Gastroesophageal sphincter (tissue), 4 donors: ENCODE data around the gene PDCD1. TPM values are rescaled to one million over a fixed set of nuclear protein-coding genes. Genes with fewer than 3 reads are reported as not detected.

Source experiments
- ATAC-seq: fragments of 150-250 bp; one replicate; pipeline ENCODE4 v1.9.1; 2016; ENCODE audit warnings: mild to moderate bottlenecking, moderate library complexity
- H3K27ac ChIP-seq, 4 donors: fragments of 200-600 bp; sonication (generic) in 3 of 4; 1 replicate in 3 of 4; 2 replicates in 1 of 4; pipeline ENCODE4 v1.5.1; 2016 to 2019
- H3K27me3 ChIP-seq: fragments of 200-600 bp; sonication (generic); one replicate; pipeline ENCODE4 v1.5.1; 2019
- H3K36me3 ChIP-seq, 2 donors: fragments of 200-600 bp; sonication (generic); one replicate each; pipeline ENCODE4 v1.5.1; 2019; ENCODE audit warnings: control low read depth in 1 of 2
- H3K4me1 ChIP-seq, 3 donors: fragments of 200-600 bp; sonication (generic); 1 replicate in 2 of 3; 2 replicates in 1 of 3; pipeline ENCODE4 v1.5.1; 2016 to 2019; ENCODE audit warnings: control low read depth in 2 of 3
- H3K4me3 ChIP-seq, 2 donors: fragments of 200-600 bp; sonication (generic); one replicate each; pipeline ENCODE4 v1.5.1; 2019; ENCODE audit warnings: mild to moderate bottlenecking in 1 of 2, moderate library complexity in 1 of 2
- H3K9me3 ChIP-seq, 3 donors: fragments of 200-600 bp; sonication (generic); one replicate each; pipeline ENCODE4 v1.5.1; 2017 to 2019; ENCODE audit warnings: control low read depth in 2 of 3
- EP300 ChIP-seq: sonication (generic); formaldehyde crosslinking; IDR thresholded peaks from one replicate; pipeline ENCODE4 v1.6.1; 2017; ENCODE audit warnings: antibody characterized with exemption, mild to moderate bottlenecking
- POLR2A ChIP-seq, 2 donors: fragments of 450-650 bp; IDR thresholded peaks; one replicate each; pipeline ENCODE4 v1.6.1; 2017; ENCODE audit warnings: antibody characterized with exemption in 2 of 2, mild to moderate bottlenecking in 2 of 2, moderate library complexity in 1 of 2
- POLR2AphosphoS5 ChIP-seq: sonication (generic); formaldehyde crosslinking; IDR thresholded peaks from one replicate; pipeline ENCODE4 v1.6.1; 2017; ENCODE audit warnings: antibody characterized with exemption
- WGBS, 2 donors: methylation state at CpG; one replicate each; pipeline ENCODE4 v1.1.5; 2018; ENCODE audit warnings: low coverage in 1 of 2; 5-methylcytosine and 5-hydroxymethylcytosine counted together
- total RNA-seq, 4 donors: library from RNA; depleted of rRNA; stranded (reverse); fragments of >200 nt; gene quantifications; one replicate each; pipeline ENCODE4 v1.1.0, GENCODE V29; 2016
- TF ChIP-seq, protein P1 (sequence below), 4 experiments: fragments of 200-600 bp in 2 of 4; fragments of 450-650 bp in 2 of 4; sonication (generic) in 1 of 4; IDR thresholded peaks; one replicate each; pipeline ENCODE4 v1.5.1; 2017 to 2019; ENCODE audit warnings: antibody characterized with exemption in 4 of 4, mild to moderate bottlenecking in 2 of 4, moderate library complexity in 2 of 4

The PDCD1 gene
- total RNA-seq, 4 donors from 2014 or later, result 0.19 to 0.54 TPM; not detected in 2

GRCh38 chr2:241870611-241871537, 12.2 kb upstream of the PDCD1 start:
- no peaks in the 10 kb centered on the region for H3K9me3 ChIP-seq
- H3K27ac ChIP-seq, result no peak overlapping the region
- TF ChIP-seq POLR2A (IDR thresholded peaks at IDR 0.05), result no peak
- no peak for TF ChIP-seq POLR2AphosphoS5
- no peak for TF ChIP-seq EP300
- TF ChIP-seq, protein P1, sequence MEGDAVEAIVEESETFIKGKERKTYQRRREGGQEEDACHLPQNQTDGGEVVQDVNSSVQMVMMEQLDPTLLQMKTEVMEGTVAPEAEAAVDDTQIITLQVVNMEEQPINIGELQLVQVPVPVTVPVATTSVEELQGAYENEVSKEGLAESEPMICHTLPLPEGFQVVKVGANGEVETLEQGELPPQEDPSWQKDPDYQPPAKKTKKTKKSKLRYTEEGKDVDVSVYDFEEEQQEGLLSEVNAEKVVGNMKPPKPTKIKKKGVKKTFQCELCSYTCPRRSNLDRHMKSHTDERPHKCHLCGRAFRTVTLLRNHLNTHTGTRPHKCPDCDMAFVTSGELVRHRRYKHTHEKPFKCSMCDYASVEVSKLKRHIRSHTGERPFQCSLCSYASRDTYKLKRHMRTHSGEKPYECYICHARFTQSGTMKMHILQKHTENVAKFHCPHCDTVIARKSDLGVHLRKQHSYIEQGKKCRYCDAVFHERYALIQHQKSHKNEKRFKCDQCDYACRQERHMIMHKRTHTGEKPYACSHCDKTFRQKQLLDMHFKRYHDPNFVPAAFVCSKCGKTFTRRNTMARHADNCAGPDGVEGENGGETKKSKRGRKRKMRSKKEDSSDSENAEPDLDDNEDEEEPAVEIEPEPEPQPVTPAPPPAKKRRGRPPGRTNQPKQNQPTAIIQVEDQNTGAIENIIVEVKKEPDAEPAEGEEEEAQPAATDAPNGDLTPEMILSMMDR (IDR thresholded peaks at IDR 0.05), result no peak
- H3K4me3 ChIP-seq, result no peak overlapping the region
- H3K36me3 ChIP-seq, result no peaks in the 10 kb centered on the region
- ATAC-seq, result no peak
- peaks cover 77% of the 10 kb centered on the region for H3K27me3 ChIP-seq
- 73 to 80% methylated on average over 3 to 6 of the region's 28 CpGs for WGBS, 2 donors
- peaks cover 0 to 11% (median 0%) of the 10 kb centered on the region in 3 donors for H3K4me1 ChIP-seq

DNA sequence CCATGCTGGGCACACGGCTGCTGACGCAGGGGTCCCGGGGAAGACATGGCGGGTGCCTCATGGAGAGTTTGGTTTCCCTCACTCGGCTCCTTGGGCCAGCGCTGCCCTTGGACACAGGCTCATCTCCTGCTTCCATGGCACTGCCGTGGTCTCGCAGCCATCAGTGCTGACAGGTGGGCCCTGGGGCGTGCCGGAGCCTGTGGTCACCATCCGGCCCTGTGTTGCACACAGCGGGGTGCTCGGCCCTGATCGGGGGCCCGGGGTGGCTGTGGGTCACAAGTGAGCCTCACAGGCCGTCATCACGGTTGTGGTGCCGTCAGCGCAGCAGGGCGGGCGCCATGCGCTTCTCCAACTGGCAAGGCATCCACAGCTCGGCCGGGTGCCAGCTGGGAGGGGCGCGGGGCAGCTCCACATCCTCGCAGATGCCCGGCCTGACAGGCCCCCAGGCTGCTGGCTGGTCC, 11.4 kb upstream of the PDCD1 start:
- H3K27me3 ChIP-seq, result peaks cover 85% of the 10 kb centered on the region
- no peak overlapping the region for H3K4me3 ChIP-seq
- peaks cover 0 to 11% (median 0%) of the 10 kb centered on the region in 3 donors for H3K4me1 ChIP-seq
- H3K36me3 ChIP-seq, result no peaks in the 10 kb centered on the region
- no peak for ATAC-seq
- H3K9me3 ChIP-seq, result no peaks in the 10 kb centered on the region
- 80% methylated on average over 1 of the region's 28 CpGs; no CpG with 5 or more reads in 1 of the 2 donors for WGBS, 2 donors
- no peak overlapping the region for H3K27ac ChIP-seq
- TF ChIP-seq POLR2A (IDR thresholded peaks at IDR 0.05) (no peak), POLR2AphosphoS5 (no peak), EP300 (no peak)
- TF ChIP-seq, protein P1 (IDR thresholded peaks at IDR 0.05), result no peak

GRCh38 chr2:241869087-241869961, 10.6 kb upstream of the PDCD1 start, which contains the start of gene RTP5:
Gene RTP5, plus strand, starts transcription at chr2:241869729. Its CDS starts 28 bp downstream, at chr2:241869757.
- ATAC-seq, result no peak
- Histone ChIP-seq H3K27ac (no peak within 1 kb of the TSS), H3K36me3 (no peaks in the 10 kb centered on the region), H3K4me1 (peaks cover 0 to 11% (median 0%) of the 10 kb centered on the region in 3 donors), H3K27me3 (peaks cover 89% of the 10 kb centered on the region), H3K9me3 (no peaks in the 10 kb centered on the region), H3K4me3 (no peak within 1 kb of the TSS)
- TF ChIP-seq POLR2A (IDR thresholded peaks at IDR 0.05) (no peak), EP300 (no peak), POLR2AphosphoS5 (no peak)
- TF ChIP-seq, protein P1 (IDR thresholded peaks at IDR 0.05), result no peak
- WGBS, 2 donors, result 31 to 56% methylated on average over 4 to 12 of the region's 33 CpGs

GRCh38 chr2:241868661-241869081, 10.0 kb upstream of the PDCD1 start:
- 9 to 11% methylated on average over 9 to 12 of the region's 15 CpGs for WGBS, 2 donors
- Histone ChIP-seq H3K4me1 (peaks cover 0 to 12% (median 0%) of the 10 kb centered on the region in 3 donors), H3K4me3 (no peak overlapping the region), H3K27me3 (peaks cover 94% of the 10 kb centered on the region), H3K9me3 (no peaks in the 10 kb centered on the region), H3K36me3 (no peaks in the 10 kb centered on the region), H3K27ac (no peak overlapping the region)
- TF ChIP-seq POLR2A (IDR thresholded peaks at IDR 0.05), result no peak
- TF ChIP-seq, protein P1 (IDR thresholded peaks at IDR 0.05), result no peak
- no peak for TF ChIP-seq EP300
- no peak for TF ChIP-seq POLR2AphosphoS5
- no peak for ATAC-seq
